Measurements from ENCODE around the gene PLEKHM1.

PLEKHM1 gene

GRCh38 chr17:45440161-45440778 lies 50.3 kb downstream of the PLEKHM1 start:
- peak; percentile 84 for DNase-seq

- DNase-seq = no peak
Observed at GRCh38 chr17:45438931-45439610, 51.5 kb downstream of the PLEKHM1 start.

- DNase-seq = no peak
Observed at GRCh38 chr17:45437465-45438283, 52.8 kb downstream of the PLEKHM1 start.

- DNase-seq = no peak
Observed at GRCh38 chr17:45436625-45437464, 53.7 kb downstream of the PLEKHM1 start.

- no peak for DNase-seq
Observed at GRCh38 chr17:45436161-45436560, 54.4 kb downstream of the PLEKHM1 start.

GRCh38 chr17:45435481-45435880 lies 55.0 kb downstream of the PLEKHM1 start:
- DNase-seq = no peak

- DNase-seq = no peak
Observed at GRCh38 chr17:45433159-45433535, 57.4 kb downstream of the PLEKHM1 start.

- DNase-seq = no peak
Observed at GRCh38 chr17:45432405-45433158, 57.9 kb downstream of the PLEKHM1 start, which contains the start of gene ARHGAP27. Gene ARHGAP27, minus strand, starts transcription at chr17:45432870. Its CDS starts 2,591 bp downstream, at chr17:45430279.

GRCh38 chr17:45431531-45432404 lies 58.8 kb downstream of the PLEKHM1 start:
- DNase-seq = peak; percentile 46

GRCh38 chr17:45430738-45431530 lies 59.6 kb downstream of the PLEKHM1 start:
- DNase-seq = no peak

- DNase-seq = no peak
Observed at GRCh38 chr17:45430006-45430737, 60.3 kb downstream of the PLEKHM1 start.

GRCh38 chr17:45429339-45430005 lies 61.0 kb downstream of the PLEKHM1 start:
- no peak for DNase-seq

- DNase-seq = no peak
Observed at GRCh38 chr17:45428931-45429338, 61.6 kb downstream of the PLEKHM1 start.

GRCh38 chr17:45428050-45428617 lies 62.4 kb downstream of the PLEKHM1 start:
- peak; percentile 71 for DNase-seq

- no peak for DNase-seq
Observed at GRCh38 chr17:45427181-45427835, 63.2 kb downstream of the PLEKHM1 start.

GRCh38 chr17:45426561-45426960 lies 64.0 kb downstream of the PLEKHM1 start:
- no peak for DNase-seq

- DNase-seq = no peak
Observed at GRCh38 chr17:45425984-45426413, 64.5 kb downstream of the PLEKHM1 start.
